HG03108 (cell line): ENCODE measurements around the gene ZEB2.
A peak's percentile ranks its signal among the peaks of the same experiment; 100 is the strongest.

Experiments used
- ATAC-seq: cut with Tn5 transposase; IDR thresholded peaks from one replicate; pipeline ENCODE4 v1.9.1; 2021; ENCODE audit warnings: moderate library complexity; ENCODE audit not compliant: unreplicated experiment

The ZEB2 gene

DNA sequence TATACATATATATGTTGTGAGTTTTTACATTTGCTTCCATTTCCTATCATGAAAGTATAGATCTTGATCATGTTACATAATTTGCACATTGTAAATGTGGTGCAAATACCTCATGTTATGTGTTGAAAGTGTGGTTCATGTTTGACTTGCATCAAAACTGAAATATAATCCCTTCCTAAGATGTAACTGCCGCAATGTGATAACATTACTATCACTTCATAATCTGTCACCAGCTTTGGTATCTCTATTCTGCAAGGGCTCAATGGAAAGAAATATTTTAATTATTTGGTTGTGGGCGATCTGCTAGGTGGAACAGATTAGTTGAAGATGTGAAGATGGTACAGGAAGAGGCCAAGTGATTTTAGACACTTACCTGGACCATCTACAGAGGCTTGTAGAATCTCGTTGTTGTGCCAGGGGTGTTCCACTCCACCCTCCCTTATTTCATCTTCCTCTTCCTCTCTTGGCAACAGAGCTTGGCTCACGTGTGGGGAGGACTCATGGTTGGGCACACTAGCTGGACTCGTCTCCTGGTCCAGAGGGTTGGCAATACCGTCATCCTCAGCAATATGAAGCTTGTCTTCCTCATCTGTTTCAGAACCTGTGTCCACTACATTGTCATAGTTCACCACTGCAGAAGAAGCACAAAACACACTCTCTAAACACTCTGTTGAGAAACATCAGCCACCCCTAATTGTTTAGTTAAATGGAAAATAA lies 90.4 kb downstream of the ZEB2 start:
- ATAC-seq = no peak

DNA sequence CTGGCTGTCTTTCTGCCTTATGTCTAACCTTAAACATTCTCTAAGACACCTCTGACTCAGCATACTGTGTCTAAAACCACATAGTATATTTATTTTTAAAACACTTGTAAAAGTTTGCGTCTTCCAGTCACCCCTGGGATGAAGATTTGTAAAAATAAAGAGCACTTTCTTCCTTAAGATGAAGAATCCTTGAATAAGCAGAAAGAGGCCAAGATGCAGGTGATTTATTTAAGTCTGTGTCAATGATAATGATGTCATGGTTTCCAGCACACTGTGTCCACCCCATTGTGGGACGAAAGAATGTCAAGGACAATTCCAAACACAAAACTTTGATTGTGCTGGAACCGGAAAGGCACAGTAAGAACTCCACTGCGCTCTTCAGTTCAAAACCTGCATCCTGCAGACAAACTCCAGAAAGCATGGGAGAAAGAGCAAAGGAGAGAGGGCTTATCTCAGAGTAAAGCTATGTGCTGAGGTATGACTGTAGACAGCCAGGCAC lies 92.9 kb downstream of the ZEB2 start:
- ATAC-seq = no peak

DNA sequence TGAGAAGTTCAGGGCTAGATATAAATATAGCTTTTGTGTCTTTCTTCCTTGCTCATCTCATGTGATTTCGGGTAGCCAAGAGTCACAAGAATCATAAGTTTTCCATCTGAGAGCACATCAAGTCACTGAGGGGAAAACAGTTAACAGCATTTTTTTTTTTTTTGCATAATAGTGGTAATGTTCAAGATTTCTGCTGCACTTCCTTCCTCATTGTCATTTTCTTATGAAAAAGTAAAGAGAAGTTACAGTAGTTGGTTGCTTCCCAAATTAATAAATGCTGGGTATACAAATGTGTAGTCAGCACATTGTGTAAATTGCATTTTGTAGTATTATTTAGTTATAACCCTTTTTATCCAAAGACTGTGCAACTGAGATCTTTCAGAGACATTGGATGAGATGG lies 93.6 kb downstream of the ZEB2 start:
- no peak for ATAC-seq

DNA sequence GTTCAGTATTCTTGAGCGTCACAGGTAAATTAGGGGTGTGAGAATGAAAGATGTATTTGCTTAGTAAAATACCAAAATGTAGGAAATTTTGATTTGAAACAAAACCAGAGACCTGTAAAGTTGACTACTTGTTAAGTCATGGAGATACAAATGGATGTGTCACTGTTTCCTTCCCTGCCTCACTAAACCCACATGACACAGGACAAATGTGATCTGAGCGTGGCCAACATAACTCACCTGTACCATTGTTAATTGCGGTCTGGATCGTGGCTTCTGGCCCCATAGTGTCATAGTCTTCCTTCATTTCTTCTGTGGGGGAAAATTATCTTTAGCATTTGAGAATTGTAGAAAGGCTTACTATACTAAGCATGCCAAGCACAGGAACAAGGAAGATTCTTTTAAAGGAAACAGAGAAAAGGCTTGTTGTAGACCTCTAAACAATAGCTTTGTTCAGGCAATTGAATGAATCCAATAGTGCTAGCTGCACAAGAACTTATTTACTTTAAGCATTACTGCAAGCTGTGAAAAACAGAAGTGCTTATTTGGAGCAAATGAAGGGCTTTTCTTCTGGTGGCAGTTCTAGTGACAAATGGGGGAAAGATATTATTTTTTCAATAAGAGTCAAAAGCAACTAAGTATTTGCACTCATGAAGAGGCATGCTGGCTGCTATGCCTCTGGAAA lies 95.2 kb downstream of the ZEB2 start:
- no peak for ATAC-seq

DNA sequence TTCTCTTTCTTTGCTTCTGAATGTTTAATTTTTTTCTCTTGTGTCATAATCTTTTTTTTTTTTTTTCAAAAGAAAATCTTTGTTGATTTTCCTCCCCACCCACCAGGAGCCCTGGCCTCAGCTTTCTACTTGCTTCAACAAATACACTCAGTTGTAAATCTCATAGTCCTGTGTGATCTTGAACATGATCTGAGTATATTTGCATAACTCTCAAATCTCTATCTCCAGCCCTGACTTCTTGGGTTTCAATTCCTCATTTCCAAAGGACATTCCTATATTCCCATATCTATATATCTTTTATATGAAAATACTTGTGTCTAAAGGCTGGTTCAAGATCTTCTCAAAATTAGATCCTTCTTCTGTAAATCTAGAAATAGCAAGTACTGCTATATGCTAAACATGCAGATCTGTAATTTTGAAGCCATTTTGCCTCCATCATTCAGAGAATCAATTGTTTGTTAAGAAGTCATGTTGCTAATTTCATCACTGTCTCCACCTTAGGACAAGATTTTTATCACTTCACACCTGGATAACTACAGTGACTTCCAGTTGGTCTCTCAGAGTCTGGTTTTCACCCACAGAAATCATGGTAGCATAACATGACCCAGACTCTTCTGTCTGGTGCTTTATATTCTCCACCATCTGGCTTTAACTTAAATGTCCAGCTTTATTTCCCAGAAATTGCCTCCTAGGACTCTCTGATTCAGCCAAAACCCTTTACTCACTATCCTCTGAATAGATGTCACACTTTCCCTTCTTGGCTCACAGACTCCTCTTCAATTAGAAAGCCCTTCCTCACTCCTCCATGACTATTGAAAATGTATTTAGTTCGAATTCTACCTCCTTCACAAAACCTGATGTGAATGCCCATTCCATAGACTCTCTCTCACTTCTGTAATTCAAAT lies 98.1 kb downstream of the ZEB2 start:
- ATAC-seq = no peak

DNA sequence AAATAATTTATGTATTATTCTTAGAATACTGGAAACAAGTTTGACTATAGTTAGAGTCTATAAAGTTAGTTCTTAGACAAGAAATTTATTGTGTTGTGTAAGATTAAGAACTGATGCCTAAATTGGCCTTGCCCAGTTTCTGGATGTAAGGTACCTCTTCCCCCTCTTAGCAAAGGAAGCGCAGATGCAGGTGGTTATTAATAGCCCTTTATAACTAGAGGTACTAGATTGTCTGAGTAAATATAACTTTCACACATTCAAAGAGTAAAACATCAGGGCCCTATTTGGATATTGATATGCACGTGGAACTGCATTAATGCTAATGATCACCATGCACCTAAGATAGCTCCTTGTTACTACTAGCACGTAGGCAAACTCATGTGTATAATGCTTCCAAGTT lies 100.7 kb downstream of the ZEB2 start:
- no peak for ATAC-seq

DNA sequence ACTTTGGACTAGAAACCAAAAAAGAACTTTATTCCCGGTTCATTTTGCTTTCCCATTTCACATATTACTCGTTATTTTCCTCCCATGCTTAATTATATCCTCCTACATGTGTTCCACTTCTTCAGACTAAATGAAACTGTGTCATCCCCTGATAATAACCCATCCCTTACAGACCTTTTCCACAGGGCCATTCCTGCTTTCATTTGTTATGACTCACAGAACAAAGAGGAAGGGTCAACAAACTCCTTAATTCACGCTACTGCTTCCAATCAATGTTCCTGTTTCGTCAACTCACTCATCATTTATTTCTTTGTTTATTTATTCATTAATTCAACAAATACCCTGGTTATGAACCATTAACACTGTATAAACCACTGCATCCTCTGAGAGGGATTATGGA lies 104.5 kb downstream of the ZEB2 start:
- ATAC-seq = no peak

DNA sequence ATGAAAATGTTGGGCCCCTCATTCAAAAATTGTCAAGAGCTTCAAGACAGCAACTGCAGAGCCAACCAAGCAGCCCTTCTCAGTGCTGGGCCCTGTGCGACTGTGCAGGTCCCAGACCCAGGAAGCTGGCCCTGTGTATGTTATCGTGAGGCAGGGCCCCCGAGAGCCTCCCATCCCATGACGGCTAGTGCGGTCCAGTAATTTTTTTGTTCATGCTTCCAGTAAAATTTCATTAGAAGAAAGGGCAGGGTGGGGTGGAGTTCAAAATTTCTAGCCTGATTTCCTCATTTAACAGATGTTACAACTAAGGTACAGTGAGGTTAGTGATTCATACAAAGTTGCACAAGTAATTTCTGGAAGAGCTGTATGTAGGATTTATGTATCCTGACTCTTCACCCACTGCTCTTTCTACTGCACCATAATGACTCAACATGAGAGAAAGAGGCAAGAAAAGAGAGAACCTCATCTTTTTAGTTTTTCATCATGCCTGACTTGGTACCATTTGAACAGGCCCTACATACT lies 105.5 kb downstream of the ZEB2 start:
- peak; percentile 79 for ATAC-seq

DNA sequence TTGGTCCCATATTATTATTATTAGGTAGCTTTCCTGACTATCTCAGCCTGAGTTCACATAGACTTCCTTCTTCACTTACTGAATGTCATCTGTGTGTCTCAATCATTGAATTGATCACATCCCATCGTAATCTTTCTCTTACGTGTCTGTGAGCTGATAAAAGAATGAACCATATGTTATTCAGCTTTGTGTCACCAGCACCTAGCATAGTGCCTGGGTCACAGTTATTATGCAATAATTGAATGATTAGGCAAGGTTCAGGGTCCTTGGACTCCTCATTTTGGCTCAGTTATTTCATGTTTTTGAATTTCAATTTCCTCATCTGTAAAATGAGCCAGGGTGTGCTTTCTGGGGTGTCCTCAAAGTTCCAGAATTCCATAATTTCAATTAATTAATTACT lies 107.2 kb downstream of the ZEB2 start:
- no peak for ATAC-seq

DNA sequence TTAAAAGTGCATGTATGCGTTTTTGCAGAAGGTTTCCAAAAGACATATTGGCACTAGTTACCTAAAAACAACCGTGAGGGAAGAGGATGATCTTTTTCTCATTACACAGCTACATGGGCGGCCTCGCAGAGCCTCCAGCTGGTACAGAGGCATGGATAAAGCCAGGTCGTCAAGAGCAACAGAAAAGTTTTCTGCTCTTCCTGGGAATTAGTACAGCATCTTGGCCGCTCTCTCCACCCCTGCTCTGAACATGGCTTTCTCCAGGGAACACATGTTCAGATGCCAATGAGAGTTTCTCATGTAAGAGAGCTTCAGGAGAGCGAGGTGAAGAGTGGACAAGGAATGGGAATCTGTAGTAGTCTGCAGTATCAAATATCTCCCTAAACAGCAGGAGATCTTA lies 108.4 kb downstream of the ZEB2 start:
- ATAC-seq = no peak

DNA sequence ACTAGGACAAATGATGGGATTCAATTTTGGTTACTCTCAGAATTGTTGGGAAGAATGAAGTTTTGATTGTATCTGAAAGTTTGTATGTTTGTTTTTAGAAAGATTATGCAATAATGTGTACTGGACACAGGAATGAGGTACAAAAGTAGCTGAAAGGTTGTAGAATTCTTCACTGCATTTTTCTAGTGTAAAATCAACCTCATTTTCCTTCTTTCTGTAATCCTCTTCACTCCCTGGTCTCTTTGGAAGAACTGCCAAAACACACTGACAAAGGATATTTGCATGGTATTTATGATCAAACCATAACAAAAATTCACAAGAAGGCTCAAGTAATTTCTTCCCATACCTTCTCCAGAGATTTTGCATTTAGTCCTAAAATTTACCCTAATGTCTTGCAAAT lies 110.7 kb downstream of the ZEB2 start:
- no peak for ATAC-seq

DNA sequence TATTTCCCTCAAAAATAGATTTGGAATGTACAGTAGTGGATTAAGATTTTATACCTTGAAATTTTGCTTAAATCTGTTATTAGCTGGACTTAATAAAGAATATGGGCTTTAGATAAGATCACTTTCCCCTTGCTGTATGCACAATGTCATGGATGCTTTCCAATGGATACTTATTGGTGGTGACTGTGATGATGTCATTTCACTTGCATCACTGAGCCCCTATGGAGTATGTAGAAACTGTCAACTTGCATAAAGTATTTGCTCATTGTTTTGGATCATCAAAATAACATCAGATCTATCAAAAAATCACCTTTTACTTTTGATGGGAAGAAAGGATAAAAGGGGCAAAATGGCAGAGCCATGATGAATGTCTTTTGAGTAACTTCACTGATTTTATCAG lies 112.7 kb downstream of the ZEB2 start:
- ATAC-seq = no peak

DNA sequence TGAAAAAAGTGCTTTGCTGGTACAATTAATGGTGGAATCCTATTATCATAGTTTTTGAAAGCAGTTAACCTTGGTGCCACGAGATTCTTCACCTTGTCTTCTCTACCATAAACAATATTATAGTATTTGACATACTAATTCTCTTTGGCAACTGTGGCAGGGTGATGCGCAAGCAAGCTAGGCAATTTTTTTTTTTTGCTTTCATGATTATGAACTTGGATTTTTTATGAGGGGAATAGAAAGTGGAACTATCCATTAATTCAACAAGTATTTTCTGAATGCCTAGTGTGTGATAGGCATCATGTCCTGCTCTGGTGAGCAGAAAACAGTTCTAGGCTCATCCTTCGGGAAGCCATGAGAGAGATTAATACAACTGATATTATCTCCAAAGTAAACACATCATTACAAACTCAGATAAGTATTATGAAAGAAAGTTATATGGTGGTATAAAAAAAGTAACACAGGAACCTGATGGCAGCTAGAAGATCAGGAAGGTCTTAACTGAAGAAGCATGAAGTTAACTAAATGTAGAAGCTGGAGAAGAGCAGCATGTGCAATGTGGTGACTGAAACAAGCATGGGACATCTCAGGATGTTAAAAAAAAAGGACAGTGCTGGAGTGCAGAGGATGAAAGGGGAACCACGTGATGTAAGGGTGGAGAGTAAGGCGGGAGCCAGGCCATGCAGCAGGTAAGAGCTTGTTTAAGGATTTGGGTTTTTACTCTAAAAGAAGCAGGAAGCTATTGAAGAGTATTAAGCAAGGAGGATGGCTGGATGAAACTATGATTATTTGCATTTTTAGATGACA lies 113.7 kb downstream of the ZEB2 start:
- ATAC-seq = no peak

DNA sequence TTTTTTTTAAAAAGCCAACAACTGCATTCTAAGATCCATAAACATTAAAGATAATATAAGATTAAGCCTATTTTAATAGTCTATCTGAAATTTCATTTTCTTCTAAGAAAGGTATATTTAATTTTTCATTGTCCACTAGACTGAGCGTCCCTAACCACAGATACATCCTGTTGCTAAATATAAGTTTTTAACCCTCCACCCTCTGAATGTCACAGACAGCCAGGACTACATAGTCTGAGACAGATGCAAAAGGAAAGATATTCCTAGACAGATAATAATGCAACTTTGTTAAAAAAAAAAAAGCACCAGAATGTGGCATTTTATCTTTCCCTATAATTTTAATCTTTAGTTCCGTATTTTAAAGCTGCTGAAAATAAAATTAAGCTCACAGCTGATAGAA lies 114.6 kb downstream of the ZEB2 start:
- ATAC-seq = no peak

DNA sequence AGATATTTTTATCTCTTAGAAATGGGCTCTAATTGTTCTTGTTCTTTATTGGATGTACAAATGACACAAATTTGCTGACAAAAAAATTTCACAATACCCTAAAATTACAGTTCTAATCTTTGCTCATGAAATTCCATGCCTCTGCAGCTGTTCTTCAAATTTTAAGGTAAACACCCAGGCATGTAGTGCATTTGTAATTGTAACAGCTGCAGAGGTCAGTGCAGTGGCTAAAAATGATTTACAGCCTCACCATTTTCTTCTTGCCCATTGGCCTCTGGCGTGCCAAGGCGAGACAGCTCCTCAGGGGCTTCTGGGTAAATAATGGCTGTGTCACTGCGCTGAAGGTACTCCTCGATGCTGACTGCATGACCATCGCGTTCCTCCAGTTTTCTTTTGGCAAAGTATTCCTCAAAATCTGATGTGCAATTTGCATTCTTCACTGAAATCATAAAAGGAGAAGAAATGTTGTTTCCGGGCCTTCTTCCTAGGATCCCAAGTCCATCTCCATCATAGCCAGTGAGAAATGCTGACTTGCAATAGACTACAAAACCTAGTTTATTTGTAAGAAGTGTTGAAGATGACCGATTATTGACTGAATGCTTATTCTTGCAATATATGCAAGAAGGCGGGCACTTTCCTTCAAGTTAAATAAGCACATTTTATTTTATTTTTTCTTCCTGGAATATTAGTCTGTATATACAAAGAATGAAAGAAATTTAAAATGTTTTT lies 115.2 kb downstream of the ZEB2 start:
- ATAC-seq = no peak

DNA sequence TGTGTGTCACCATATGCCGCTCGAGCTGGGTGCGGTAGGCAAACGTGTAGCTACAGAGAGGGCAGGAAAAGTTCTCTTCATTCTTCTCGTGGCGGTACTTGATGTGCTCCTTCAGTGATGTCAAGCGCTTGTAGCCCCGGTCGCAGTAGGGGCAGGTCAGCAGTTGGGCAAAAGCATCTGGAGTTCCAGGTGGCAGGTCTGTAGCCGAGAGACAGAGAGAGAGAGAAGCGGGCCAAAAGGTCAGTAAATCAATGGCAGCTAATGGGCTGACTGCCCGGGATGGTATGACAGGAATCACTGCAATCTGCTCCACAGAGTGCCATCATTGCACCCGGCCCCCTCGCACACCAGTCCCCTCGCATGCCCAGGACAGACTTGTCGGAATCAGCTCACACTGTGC lies 116.0 kb downstream of the ZEB2 start:
- no peak for ATAC-seq

DNA sequence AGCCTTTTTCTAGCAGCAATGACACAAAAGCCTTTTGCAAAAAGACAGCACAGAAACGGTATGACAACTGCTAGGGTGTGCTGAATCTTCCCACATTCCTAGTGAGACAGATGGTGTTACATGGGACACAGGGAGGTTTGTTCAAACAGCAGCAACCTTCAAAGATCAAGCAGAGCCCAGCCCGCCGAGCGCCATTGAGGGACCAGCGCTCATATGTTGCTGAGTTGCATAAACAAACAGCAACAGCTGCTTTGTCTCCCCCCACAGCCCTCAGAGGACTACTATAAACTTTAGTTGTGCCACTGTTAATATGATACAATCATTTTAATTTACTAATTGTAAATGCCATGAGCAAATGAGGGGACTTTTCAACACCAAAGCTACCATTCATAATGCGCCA lies 117.7 kb downstream of the ZEB2 start:
- ATAC-seq = no peak

DNA sequence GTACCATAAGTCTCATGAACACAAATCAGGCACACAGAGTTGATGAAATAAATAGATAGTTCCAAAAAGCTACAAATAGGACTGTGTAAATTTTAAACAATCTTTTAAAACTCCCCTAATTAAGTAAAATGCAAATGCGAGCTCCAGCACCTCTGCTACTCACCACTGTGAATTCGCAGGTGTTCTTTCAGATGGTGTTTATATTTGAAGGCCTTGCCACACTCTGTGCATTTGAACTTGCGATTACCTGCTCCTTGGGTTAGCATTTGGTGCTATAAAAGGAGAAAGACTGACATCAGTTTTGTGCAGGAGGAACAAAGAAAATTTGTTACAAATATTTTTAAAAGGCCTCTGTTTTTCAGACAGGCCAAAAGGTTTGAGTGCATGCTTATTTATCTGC lies 118.9 kb downstream of the ZEB2 start:
- no peak for ATAC-seq

DNA sequence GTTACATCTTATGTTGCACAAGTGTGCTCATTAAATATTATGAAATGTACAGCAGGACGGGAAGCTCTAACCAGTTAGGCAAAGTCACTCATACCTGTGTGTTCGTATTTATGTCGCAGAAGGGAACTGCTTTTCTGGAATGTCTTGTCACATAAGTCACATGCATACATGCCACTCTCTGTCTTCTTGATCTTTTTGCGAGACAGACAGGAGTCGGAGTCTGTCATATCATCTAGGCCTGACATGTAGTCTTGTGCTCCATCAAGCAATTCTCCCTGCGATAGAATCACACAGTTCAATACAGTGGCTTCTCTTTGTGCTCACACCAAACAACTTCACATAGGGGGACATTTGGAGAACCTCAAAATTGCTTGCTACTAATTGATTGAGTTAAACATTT lies 123.6 kb downstream of the ZEB2 start:
- no peak for ATAC-seq

DNA sequence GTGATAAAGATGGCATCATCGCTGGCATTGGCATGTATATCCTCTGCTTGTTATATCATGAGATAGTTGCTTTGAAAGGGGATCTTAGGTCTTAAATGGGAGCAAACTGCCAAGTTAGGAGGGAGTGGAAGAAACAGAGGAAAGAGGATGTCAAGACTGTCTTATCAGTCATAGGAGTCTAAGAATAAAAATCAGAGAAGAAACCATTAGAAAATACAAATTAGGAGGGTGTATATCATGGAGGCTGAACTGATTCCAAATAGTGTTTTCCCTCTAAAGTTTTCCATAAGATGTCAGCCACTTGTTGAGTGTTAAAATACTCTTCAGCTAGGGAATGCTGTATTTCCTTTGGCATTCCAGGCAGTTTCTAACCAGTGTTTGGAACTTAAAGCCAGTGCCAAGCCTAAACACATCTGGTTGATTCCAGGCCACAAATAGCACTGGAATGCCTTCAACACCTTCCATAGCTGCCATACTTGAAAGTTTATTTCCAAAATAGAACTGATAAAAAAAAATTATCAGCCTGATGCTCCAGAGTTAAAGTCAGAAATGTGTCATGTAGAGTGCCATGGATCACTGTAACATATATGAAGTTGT lies 129.4 kb downstream of the ZEB2 start:
- no peak for ATAC-seq
